HepG2 (cell line): ENCODE measurements around the gene USP11. TPM values are rescaled to one million over a fixed set of nuclear protein-coding genes. Genes with fewer than 3 reads are reported as not detected.

Source experiments
- ARNTL ChIP-seq: sonication (generic); formaldehyde crosslinking; IDR thresholded peaks from 2 replicates; pipeline ENCODE4 v1.4.0; 2020; ENCODE audit warnings: mild to moderate bottlenecking, missing genetic modification reagents
- ISL2 ChIP-seq: sonication (generic); formaldehyde crosslinking; IDR thresholded peaks from 2 replicates; pipeline ENCODE4 v1.5.0; 2020; ENCODE audit warnings: missing genetic modification reagents
- KLF11 ChIP-seq: IDR thresholded peaks from 2 replicates; pipeline ENCODE4 v1.6.1; 2016; ENCODE audit warnings: missing compliant biosample characterization
- MYPOP ChIP-seq: sonication (generic); formaldehyde crosslinking; IDR thresholded peaks from 2 replicates; pipeline ENCODE4 v1.8.1; 2023; ENCODE audit warnings: mild to moderate bottlenecking, moderate library complexity, missing genetic modification reagents
- NFRKB ChIP-seq: fragments of 450-650 bp; IDR thresholded peaks from 2 replicates; pipeline ENCODE4 v1.6.1; 2017
- NR2C2 ChIP-seq: sonication (generic); formaldehyde crosslinking; IDR thresholded peaks from 2 replicates; pipeline ENCODE4 v1.4.0; 2020; ENCODE audit warnings: missing genetic modification reagents, mild to moderate bottlenecking, moderate library complexity, borderline replicate concordance
- PCBP1 ChIP-seq: fragments of 200-400 bp; formaldehyde crosslinking; IDR thresholded peaks from 2 replicates; pipeline ENCODE4 v1.6.1; 2017; ENCODE audit warnings: mild to moderate bottlenecking, low read depth, low read length, borderline replicate concordance
- PHF5A ChIP-seq: IDR thresholded peaks from one replicate; pipeline ENCODE4 v1.6.1; 2018; ENCODE audit warnings: low read depth, missing genetic modification reagents; ENCODE audit not compliant: unreplicated experiment
- PHF8 ChIP-seq: sonication (generic); formaldehyde crosslinking; IDR thresholded peaks from 2 replicates; pipeline ENCODE4 v1.5.0; 2020; ENCODE audit warnings: missing genetic modification reagents
- SMAD1 ChIP-seq: sonication (generic); formaldehyde crosslinking; IDR thresholded peaks from 2 replicates; pipeline ENCODE4 v1.4.0; 2020; ENCODE audit warnings: missing genetic modification reagents, low read depth, mild to moderate bottlenecking, borderline replicate concordance
- TAF1 ChIP-seq: sonication (generic); formaldehyde crosslinking; IDR thresholded peaks from 2 replicates; pipeline ENCODE4 v1.4.0; 2020; ENCODE audit warnings: missing genetic modification reagents
- TBX2 ChIP-seq: sonication (generic); formaldehyde crosslinking; IDR thresholded peaks from 2 replicates; pipeline ENCODE4 v1.5.0; 2020; ENCODE audit warnings: missing genetic modification reagents, mild to moderate bottlenecking, borderline replicate concordance
- ZBTB33 ChIP-seq: sonication (generic); formaldehyde crosslinking; IDR thresholded peaks from 2 replicates; pipeline ENCODE4 v1.4.0; 2020; ENCODE audit warnings: missing genetic modification reagents
- ZNF501 ChIP-seq: sonication (generic); formaldehyde crosslinking; IDR thresholded peaks from 2 replicates; pipeline ENCODE4 v1.5.1; 2020; ENCODE audit warnings: mild to moderate bottlenecking, moderate library complexity, missing genetic modification reagents
- ZNF543 ChIP-seq: sonication (generic); formaldehyde crosslinking; IDR thresholded peaks from 2 replicates; pipeline ENCODE4 v1.4.0; 2020; ENCODE audit warnings: mild to moderate bottlenecking, missing genetic modification reagents
- ZNF597 ChIP-seq: sonication (generic); formaldehyde crosslinking; IDR thresholded peaks from 2 replicates; pipeline ENCODE4 v1.5.0; 2020; ENCODE audit warnings: missing genetic modification reagents
- polyA plus RNA-seq, 8 experiments: library from polyadenylated mRNA; depleted of rRNA in 3 of 8; stranded (reverse) in 7 of 8; unstranded in 1 of 8; fragments of >200 nt; fragmentation: Illumina TruSeq in 4 of 8; extraction: Trizol in 4 of 8; gene quantifications; 2 replicates each; pipeline versions ENCODE4 v1.2.1 to v1.2.3, GENCODE V29; 2011 to 2016; ENCODE audit warnings: low read depth in 4 of 8, missing spikeins in 1 of 8, mixed read lengths in 1 of 8; ENCODE audit not compliant: insufficient read depth in 1 of 8
- total RNA-seq, 5 experiments: library from RNA; depleted of rRNA; stranded (reverse); fragments of >200 nt; fragmentation: Illumina TruSeq; extraction: Trizol; gene quantifications; 2 replicates each; pipeline ENCODE4 v1.2.3, GENCODE V29; 2016; ENCODE audit warnings: low read depth in 1 of 5
- TF ChIP-seq, protein P1 (sequence below): sonication (generic); formaldehyde crosslinking; IDR thresholded peaks from 2 replicates; pipeline ENCODE4 v1.5.0; 2020; ENCODE audit warnings: missing genetic modification reagents
- TF ChIP-seq, protein P2 (sequence below): sonication (generic); formaldehyde crosslinking; IDR thresholded peaks from 2 replicates; pipeline ENCODE4 v1.4.0; 2020; ENCODE audit warnings: low read depth, missing genetic modification reagents
- TF ChIP-seq, protein P3 (sequence below): sonication (generic); formaldehyde crosslinking; IDR thresholded peaks from 2 replicates; pipeline ENCODE4 v1.5.1; 2020; ENCODE audit warnings: missing genetic modification reagents, mild to moderate bottlenecking, borderline replicate concordance

The USP11 gene
- total and polyA plus RNA-seq, 2 of the 13 experiments (the other 11 are each of a cell fraction or from before 2014, with no cell fraction given) = 23.8 to 31.7 TPM

GRCh38 chrX:47190445-47191269, 42.2 kb upstream of the USP11 start (continued):
- TF ChIP-seq ARNTL (CRISPR knock-in tag) = peak; percentile 73
- TF ChIP-seq, protein P1, sequence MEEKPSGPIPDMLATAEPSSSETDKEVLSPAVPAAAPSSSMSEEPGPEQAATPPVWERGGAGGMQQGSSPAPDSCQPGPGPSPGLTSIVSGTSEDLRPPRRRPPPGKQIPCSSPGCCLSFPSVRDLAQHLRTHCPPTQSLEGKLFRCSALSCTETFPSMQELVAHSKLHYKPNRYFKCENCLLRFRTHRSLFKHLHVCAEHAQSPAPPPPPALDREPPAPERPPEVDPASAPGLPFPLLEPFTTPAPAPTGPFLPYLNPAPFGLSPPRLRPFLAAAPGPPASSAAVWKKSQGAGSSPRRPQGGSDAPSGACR (CRISPR knock-in tag) = peak; percentile 49; the same call in 1 of the 2 replicates
- TF ChIP-seq MYPOP (CRISPR knock-in tag) = peak; percentile 31; the same call in 1 of the 2 replicates
- peak; percentile 60; the same call in 1 of the 2 replicates for TF ChIP-seq ZNF543 (CRISPR knock-in tag)
- TF ChIP-seq PHF5A = peak; percentile 40
- peak; percentile 73 for TF ChIP-seq TAF1 (CRISPR knock-in tag)
- 0 out of 2 replicates have a peak, but pooled peaks have one; percentile 58 for TF ChIP-seq ZNF597 (CRISPR knock-in tag)
- peak; percentile 55 for TF ChIP-seq NR2C2 (CRISPR knock-in tag)
- 0 out of 2 replicates have a peak, but pooled peaks have one; percentile 11 for TF ChIP-seq KLF11
- TF ChIP-seq NFRKB = no peak
- TF ChIP-seq TBX2 (CRISPR knock-in tag) = peak; percentile 44; the same call in 1 of the 2 replicates
- 0 out of 2 replicates have a peak, but pooled peaks have one; percentile 15 for TF ChIP-seq ZBTB33 (CRISPR knock-in tag)
- peak; percentile 55 for TF ChIP-seq PHF8 (CRISPR knock-in tag)
- TF ChIP-seq ZNF501 = peak; percentile 76
- no peak for TF ChIP-seq SMAD1 (CRISPR knock-in tag)
- 0 out of 2 replicates have a peak, but pooled peaks have one; percentile 54 for TF ChIP-seq PCBP1
- TF ChIP-seq ISL2 = peak; percentile 35; the same call in 1 of the 2 replicates
- TF ChIP-seq, protein P2, sequence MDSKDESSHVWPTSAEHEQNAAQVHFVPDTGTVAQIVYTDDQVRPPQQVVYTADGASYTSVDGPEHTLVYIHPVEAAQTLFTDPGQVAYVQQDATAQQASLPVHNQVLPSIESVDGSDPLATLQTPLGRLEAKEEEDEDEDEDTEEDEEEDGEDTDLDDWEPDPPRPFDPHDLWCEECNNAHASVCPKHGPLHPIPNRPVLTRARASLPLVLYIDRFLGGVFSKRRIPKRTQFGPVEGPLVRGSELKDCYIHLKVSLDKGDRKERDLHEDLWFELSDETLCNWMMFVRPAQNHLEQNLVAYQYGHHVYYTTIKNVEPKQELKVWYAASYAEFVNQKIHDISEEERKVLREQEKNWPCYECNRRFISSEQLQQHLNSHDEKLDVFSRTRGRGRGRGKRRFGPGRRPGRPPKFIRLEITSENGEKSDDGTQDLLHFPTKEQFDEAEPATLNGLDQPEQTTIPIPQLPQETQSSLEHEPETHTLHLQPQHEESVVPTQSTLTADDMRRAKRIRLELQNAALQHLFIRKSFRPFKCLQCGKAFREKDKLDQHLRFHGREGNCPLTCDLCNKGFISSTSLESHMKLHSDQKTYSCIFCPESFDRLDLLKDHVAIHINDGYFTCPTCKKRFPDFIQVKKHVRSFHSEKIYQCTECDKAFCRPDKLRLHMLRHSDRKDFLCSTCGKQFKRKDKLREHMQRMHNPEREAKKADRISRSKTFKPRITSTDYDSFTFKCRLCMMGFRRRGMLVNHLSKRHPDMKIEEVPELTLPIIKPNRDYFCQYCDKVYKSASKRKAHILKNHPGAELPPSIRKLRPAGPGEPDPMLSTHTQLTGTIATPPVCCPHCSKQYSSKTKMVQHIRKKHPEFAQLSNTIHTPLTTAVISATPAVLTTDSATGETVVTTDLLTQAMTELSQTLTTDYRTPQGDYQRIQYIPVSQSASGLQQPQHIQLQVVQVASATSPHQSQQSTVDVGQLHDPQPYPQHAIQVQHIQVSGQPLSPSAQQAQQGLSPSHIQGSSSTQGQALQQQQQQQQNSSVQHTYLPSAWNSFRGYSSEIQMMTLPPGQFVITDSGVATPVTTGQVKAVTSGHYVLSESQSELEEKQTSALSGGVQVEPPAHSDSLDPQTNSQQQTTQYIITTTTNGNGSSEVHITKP (CRISPR knock-in tag) = peak; percentile 100
- TF ChIP-seq, protein P3, sequence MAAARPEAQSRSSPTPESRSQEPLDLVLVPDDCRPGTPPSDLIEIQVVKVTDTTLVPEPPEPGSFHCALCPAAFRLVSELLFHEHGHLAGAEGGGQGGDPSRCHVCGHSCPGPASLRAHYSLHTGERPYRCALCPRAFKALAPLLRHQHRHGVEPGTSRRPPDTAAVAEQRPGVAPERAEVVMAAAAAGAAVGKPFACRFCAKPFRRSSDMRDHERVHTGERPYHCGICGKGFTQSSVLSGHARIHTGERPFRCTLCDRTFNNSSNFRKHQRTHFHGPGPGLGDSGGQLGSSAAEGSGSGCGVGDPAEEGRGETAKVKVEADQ (CRISPR knock-in tag) = no peak
